Transverse colon (tissue), 4 donors: ENCODE measurements around the gene HRC. TPM values are rescaled to one million over a fixed set of nuclear protein-coding genes. Genes with fewer than 3 reads are reported as not detected.
A peak's percentile ranks its signal among the peaks of the same experiment; 100 is the strongest.

Experiments used
- DNase-seq: peaks from one replicate; pipeline ENCODE4 v3.0.0-alpha.2; 2019
- H3K27ac ChIP-seq, 4 donors: fragments of 200-600 bp; sonication (generic); 2 replicates each; pipeline ENCODE4 v1.5.1; 2016 to 2018; ENCODE audit warnings: inconsistent platforms in 4 of 4
- H3K27me3 ChIP-seq: fragments of 200-600 bp; sonication (generic); 2 replicates; pipeline ENCODE4 v1.5.1; 2017; ENCODE audit warnings: inconsistent platforms
- H3K36me3 ChIP-seq, 4 donors: fragments of 200-600 bp; sonication (generic); 2 replicates each; pipeline ENCODE4 v1.5.1; 2017 to 2019; ENCODE audit warnings: inconsistent platforms in 4 of 4
- H3K4me1 ChIP-seq, 4 donors: fragments of 200-600 bp; sonication (generic); 2 replicates each; pipeline ENCODE4 v1.5.1; 2017 to 2020; ENCODE audit warnings: inconsistent platforms in 4 of 4
- H3K4me3 ChIP-seq, 4 donors: fragments of 200-600 bp; sonication (generic); 1 replicate in 1 of 4; 2 replicates in 3 of 4; pipeline versions ENCODE4 v1.5.1 to v1.6.1; 2017 to 2019; ENCODE audit warnings: inconsistent platforms in 4 of 4
- H3K9me3 ChIP-seq, 2 donors: fragments of 200-600 bp; sonication (generic); 2 replicates each; pipeline ENCODE4 v1.5.1; 2017 to 2019; ENCODE audit warnings: inconsistent platforms in 2 of 2
- CTCF ChIP-seq, 5 experiments: fragments of 200-600 bp in 3 of 5; fragments of 450-650 bp in 2 of 5; sonication (generic) in 3 of 5; IDR thresholded peaks; 1 replicate in 2 of 5; 2 replicates in 3 of 5; pipeline ENCODE4 v1.5.1; 2016 to 2017; ENCODE audit warnings: antibody characterized with exemption in 5 of 5, inconsistent platforms in 3 of 5, mild to moderate bottlenecking in 2 of 5, moderate library complexity in 1 of 5
- EP300 ChIP-seq: sonication (generic); formaldehyde crosslinking; IDR thresholded peaks from one replicate; pipeline ENCODE4 v1.6.1; 2017; ENCODE audit warnings: antibody characterized with exemption, low read depth
- POLR2A ChIP-seq: fragments of 450-650 bp; IDR thresholded peaks from one replicate; pipeline ENCODE4 v1.6.1; 2016; ENCODE audit warnings: antibody characterized with exemption, mild to moderate bottlenecking, moderate library complexity
- POLR2AphosphoS5 ChIP-seq, 3 donors: sonication (generic); formaldehyde crosslinking; IDR thresholded peaks; one replicate each; pipeline ENCODE4 v1.6.1; 2016; ENCODE audit warnings: antibody characterized with exemption in 3 of 3
- WGBS, 2 donors: methylation state at CpG; one replicate each; pipeline ENCODE4 v1.1.5; 2018; ENCODE audit warnings: low coverage in 1 of 2; 5-methylcytosine and 5-hydroxymethylcytosine counted together
- in situ Hi-C, 4 donors: fragments of 200-750 bp; cut with MboI; loops; one replicate each; pipeline versions ENCODE4 v1.15.0 to v1.15.1; 2017; ENCODE audit warnings: low sequenced_read_pairs in 3 of 4, low pct_ligation_motif_present in 1 of 4, low pct_unique_long_range_greater_than_20kb in 1 of 4
- intact Hi-C: fragments of 100-400 bp; cut with DNase I; formaldehyde crosslinking; loops from one replicate; pipeline ENCODE4 v1.15.1; 2023; ENCODE audit warnings: low total_unique reads
- total RNA-seq, 4 donors: library from RNA; depleted of rRNA; stranded (reverse); fragments of >200 nt; gene quantifications; one replicate each; pipeline ENCODE4 v1.1.0, GENCODE V29; 2016

Gene HRC
- total RNA-seq, 4 donors from 2014 or later, result 0.16 to 0.82 TPM; not detected in 2

GRCh38 chr19:49117677-49118564 is 37.3 kb downstream of the HRC start:
- 62% methylated on average over 26 of the region's 26 CpGs; no CpG with 5 or more reads in 1 of the 2 donors for WGBS, 2 donors
- Histone ChIP-seq H3K27ac (peak overlapping the region; percentile 93 to 97 (median 96)), H3K4me3 (peak overlapping the region in 3 of 4 donors; percentile 43 to 77 (median 63)), H3K4me1 (peaks cover 19 to 42% (median 39%) of the 10 kb centered on the region in 4 donors), H3K27me3 (peaks cover 9% of the 10 kb centered on the region), H3K36me3 (no peaks in the 10 kb centered on the region), H3K9me3 (no peaks in the 10 kb centered on the region)
- DNase-seq, result no peak
- intact Hi-C loops, result no loop called here
- TF ChIP-seq EP300 (no peak), POLR2A (no peak), CTCF (IDR thresholded peaks at IDR 0.05) (no peak), POLR2AphosphoS5 (IDR thresholded peaks at IDR 0.05) (no peak)
- in situ Hi-C loops, result no loop called here

GRCh38 chr19:49116544-49116943 is 38.7 kb downstream of the HRC start:
- intact Hi-C loops, result no loop called here
- DNase-seq, result no peak
- H3K4me1 ChIP-seq, result peaks cover 19 to 42% (median 39%) of the 10 kb centered on the region in 4 donors

GRCh38 chr19:49114630-49115363 is 40.4 kb downstream of the HRC start:
- TF ChIP-seq CTCF (IDR thresholded peaks at IDR 0.05) (no peak), EP300 (no peak), POLR2AphosphoS5 (IDR thresholded peaks at IDR 0.05) (peak in 2 of 3 donors; percentile 12 to 32), POLR2A (peak; percentile 13)
- H3K27me3 ChIP-seq, result no peaks in the 10 kb centered on the region
- H3K4me1 ChIP-seq, result peaks cover 14 to 35% (median 33%) of the 10 kb centered on the region in 4 donors
- H3K27ac ChIP-seq, result peak overlapping the region; percentile 81 to 89 (median 86)
- peak overlapping the region; percentile 80 to 97 (median 84) for H3K4me3 ChIP-seq
- H3K36me3 ChIP-seq, result no peaks in the 10 kb centered on the region
- intact Hi-C loops (no loop called here), in situ Hi-C loops (no loop called here)
- H3K9me3 ChIP-seq, result no peaks in the 10 kb centered on the region
- DNase-seq, result peak; percentile 66
- 18% methylated on average over 34 of the region's 68 CpGs; no CpG with 5 or more reads in 1 of the 2 donors for WGBS, 2 donors

More at GRCh38 chr19:49116544-49116943, 38.7 kb downstream of the HRC start:
- no peak overlapping the region for H3K27ac ChIP-seq
- no peaks in the 10 kb centered on the region for H3K9me3 ChIP-seq
- no peak overlapping the region for H3K4me3 ChIP-seq
- no peaks in the 10 kb centered on the region for H3K36me3 ChIP-seq
- in situ Hi-C loops, result no loop called here
- 7% methylated on average over 1 of the region's 1 CpG; no CpG with 5 or more reads in 1 of the 2 donors for whole genome bisulfite sequencing, 2 donors
- H3K27me3 ChIP-seq, result peaks cover 9% of the 10 kb centered on the region
- no peak for TF ChIP-seq CTCF (IDR thresholded peaks at IDR 0.05)
